SU-DHL-6 (cell line): ENCODE data around the gene RORB.

ENCODE experiments used
- CTCF ChIP-seq: fragments of 200-600 bp; sonication (generic); IDR thresholded peaks from one replicate; pipeline ENCODE4 v1.5.1; 2017; ENCODE audit warnings: antibody characterized with exemption, mild to moderate bottlenecking, low read length, moderate library complexity; ENCODE audit not compliant: insufficient read depth, poor library complexity, severe bottlenecking
- EZH2phosphoT487 ChIP-seq: fragments of 200-600 bp; sonication (generic), shearing (Covaris generic); conservative IDR thresholded peaks from 2 replicates; pipeline ENCODE4 v1.6.1; 2018; ENCODE audit warnings: mild to moderate bottlenecking, antibody characterized with exemption, low read length, moderate library complexity, mixed read lengths

- no peak for TF ChIP-seq CTCF
- TF ChIP-seq EZH2phosphoT487, result no peak
Observed at GRCh38 chr9:74513221-74513620, 16.1 kb downstream of the RORB start.
